K562 (cell line): Measurements from ENCODE around the gene ZDHHC14. TPM values are rescaled to one million over a fixed set of nuclear protein-coding genes. Genes with fewer than 3 reads are reported as not detected.

Source experiments
- ATAC-seq: fragments of 200-7000 bp; cut with Tn5 transposase; 3 replicates; pipeline ENCODE4 v1.9.1; 2020; ENCODE audit warnings: moderate library complexity
- BruUV-seq: library from RNA; stranded (reverse); fragments of 400-500 nt; replicated peaks from 2 replicates; lab custom pipeline; 2021; lab: Mats Ljungman, UMichigan
- CTCF ChIA-PET: fragments of 300-600 bp; formaldehyde crosslinking; extraction: SDS; loops from one replicate; lab custom pipeline; 2021; ENCODE audit warnings: low intra/inter-chr PET ratio; lab: Yijun Ruan, JAX
- POLR2A ChIA-PET: fragments of 300-600, 350-650 bp; sonication (Branson Sonifier 250); formaldehyde crosslinking; extraction: SDS; loops from one replicate; lab custom pipeline; 2021; ENCODE audit warnings: antibody characterized with exemption, inconsistent platforms; lab: Yijun Ruan, JAX
- DNase-seq, 4 experiments: peaks; one replicate each; pipeline versions ENCODE4 v3.0.0 to v3.0.0-alpha.2; 2011 to 2018; ENCODE audit warnings: low spot score in 3 of 4, mixed read lengths in 3 of 4; ENCODE audit errors: extremely low read depth in 1 of 4
- FAIRE-seq: peaks from 2 replicates; lab custom pipeline; 2011; peaks lifted over from hg19 to GRCh38; lab: Jason Lieb, UNC
- H2AFZ ChIP-seq: 2 replicates; pipeline ENCODE4 v1.6.0; 2011; ENCODE audit warnings: low read depth, low read length, control low read depth, inconsistent platforms
- H3K27ac ChIP-seq: fragments of 200-600 bp; 3 replicates; pipeline ENCODE4 v1.8.0; 2011; ENCODE audit warnings: low read depth, mild to moderate bottlenecking, control low read depth, inconsistent platforms, low read length, moderate library complexity, mixed read lengths; ENCODE audit errors: extremely low read depth
- H3K27me3 ChIP-seq, 2 experiments: fragments of 300-600 bp in 1 of 2; 2 replicates in 1 of 2; 3 replicates in 1 of 2; pipeline versions ENCODE4 v1.6.0 to v1.8.0; 2011; ENCODE audit warnings: inconsistent platforms in 2 of 2, low read length in 2 of 2, mild to moderate bottlenecking in 1 of 2, mixed read lengths in 1 of 2, moderate library complexity in 1 of 2; ENCODE audit not compliant: control insufficient read depth in 2 of 2, insufficient read depth in 2 of 2
- H3K36me3 ChIP-seq: fragments of 300-600 bp; 3 replicates; pipeline ENCODE4 v1.8.0; 2011; ENCODE audit warnings: mild to moderate bottlenecking, low read length, inconsistent platforms; ENCODE audit not compliant: control insufficient read depth, insufficient read depth
- H3K4me1 ChIP-seq, 2 experiments: fragments of 200-600 bp in 1 of 2; replicated peaks in 1 of 2; 2 replicates in 1 of 2; 3 replicates in 1 of 2; pipeline versions ENCODE4 v1.5.1 to v1.8.0; 2011; ENCODE audit warnings: inconsistent platforms in 2 of 2, low read length in 2 of 2, mild to moderate bottlenecking in 1 of 2, mixed read lengths in 1 of 2, moderate library complexity in 1 of 2; ENCODE audit not compliant: control insufficient read depth in 2 of 2, insufficient read depth in 2 of 2
- H3K4me2 ChIP-seq: 2 replicates; pipeline ENCODE4 v1.6.1; 2011; ENCODE audit warnings: low read length, control low read depth, inconsistent platforms, mixed read lengths; ENCODE audit not compliant: insufficient read depth
- H3K4me3 ChIP-seq: fragments of 200-600 bp; sonication (generic), shearing (Covaris generic); 2 replicates; pipeline ENCODE4 v1.5.1; 2016; ENCODE audit warnings: control low read depth, inconsistent platforms
- H3K79me2 ChIP-seq: fragments of 200-600 bp; 3 replicates; pipeline ENCODE4 v1.8.0; 2011; ENCODE audit warnings: low read length, inconsistent platforms; ENCODE audit not compliant: control insufficient read depth, insufficient read depth
- H3K9ac ChIP-seq, 2 experiments: 2 replicates each; pipeline versions ENCODE4 v1.6.0 to v1.6.1; 2011; ENCODE audit warnings: low read depth in 2 of 2, low read length in 2 of 2, control low read depth in 1 of 2, inconsistent platforms in 1 of 2, mild to moderate bottlenecking in 1 of 2, mixed read lengths in 1 of 2; ENCODE audit not compliant: insufficient read depth in 1 of 2
- H3K9me1 ChIP-seq: one replicate; pipeline ENCODE4 v1.6.0; 2011; ENCODE audit warnings: inconsistent platforms, mild to moderate bottlenecking, low read length, moderate library complexity; ENCODE audit not compliant: control insufficient read depth, insufficient read depth
- H3K9me3 ChIP-seq: replicated peaks from 2 replicates; pipeline ENCODE4 v1.5.1; 2011; ENCODE audit warnings: low read depth, low read length, inconsistent platforms; ENCODE audit not compliant: control insufficient read depth, insufficient read depth
- H4K20me1 ChIP-seq: replicated peaks from 2 replicates; pipeline ENCODE4 v1.6.1; 2011; ENCODE audit warnings: low read length, inconsistent platforms, mixed read lengths; ENCODE audit not compliant: control insufficient read depth, insufficient read depth
- KDM1A ChIP-seq, 2 experiments: fragments of 450-650 bp; IDR thresholded peaks; 2 replicates each; pipeline ENCODE4 v1.6.1; 2016; ENCODE audit warnings: mild to moderate bottlenecking in 2 of 2
- MAZ ChIP-seq, 2 experiments: fragments of 450-650 bp in 1 of 2; sonication (generic) in 1 of 2; formaldehyde crosslinking; IDR thresholded peaks in 1 of 2; conservative IDR thresholded peaks in 1 of 2; 2 replicates each; pipeline versions ENCODE4 v1.4.0 to v1.5.0; 2020; ENCODE audit warnings: mild to moderate bottlenecking in 1 of 2, missing genetic modification reagents in 1 of 2
- SPI1 ChIP-seq: IDR thresholded peaks from 2 replicates; pipeline ENCODE4 v1.6.1; 2011; ENCODE audit warnings: low read depth, low read length, control low read depth, borderline replicate concordance
- SRF ChIP-seq, 2 experiments: fragments of 250-450, 450-650 bp in 1 of 2; sonication (Bioruptor Pico) in 1 of 2; sonication (generic) in 1 of 2; formaldehyde crosslinking; IDR thresholded peaks; 2 replicates each; pipeline versions ENCODE4 v1.5.0 to v1.5.1; 2020 to 2022; ENCODE audit warnings: mild to moderate bottlenecking in 1 of 2, missing genetic modification reagents in 1 of 2
- SRSF7 ChIP-seq: fragments of 200-400 bp; formaldehyde crosslinking; optimal IDR thresholded peaks from 2 replicates; pipeline ENCODE3; 2017; ENCODE audit warnings: mild to moderate bottlenecking, low read depth, low read length
- ZBTB17 ChIP-seq: fragments of 450-650 bp; formaldehyde crosslinking; IDR thresholded peaks from 2 replicates; pipeline ENCODE4 v1.4.0; 2020; ENCODE audit warnings: mild to moderate bottlenecking
- ZC3H11A ChIP-seq: IDR thresholded peaks from 2 replicates; pipeline ENCODE4 v1.6.1; 2012; ENCODE audit warnings: low read depth, low read length, improper control_type of control experiment
- ZC3H4 ChIP-seq: sonication (generic); formaldehyde crosslinking; IDR thresholded peaks from 2 replicates; pipeline ENCODE4 v1.9.0; 2021; ENCODE audit warnings: missing genetic modification reagents, borderline replicate concordance
- ZNF766 ChIP-seq: fragments of 200-800 bp; sonication (Bioruptor generic); conservative IDR thresholded peaks from 2 replicates; pipeline ENCODE4 v1.6.1; 2016; ENCODE audit warnings: missing genetic modification characterization, missing compliant biosample characterization
- WGBS: fragments of 100-300 bp; shearing (Covaris generic); methylation state at CpG from one replicate; pipeline ENCODE4 v1.1.6; 2016; ENCODE audit warnings: low coverage, mixed read lengths; ENCODE audit not compliant: insufficient coverage; ENCODE audit errors: missing lambda C conversion rate; 5-methylcytosine and 5-hydroxymethylcytosine counted together
- in situ Hi-C: fragments of 300-500 bp; cut with MboI; formaldehyde crosslinking; loops from 4 replicates; pipeline ENCODE4 v1.15.0; 2018; ENCODE audit warnings: inconsistent platforms, mixed read lengths
- intact Hi-C: fragments of 100-400 bp; cut with micrococcal nuclease; formaldehyde crosslinking; loops from 2 replicates; pipeline ENCODE4 v1.14.2; 2022
- polyA plus RNA-seq, 8 experiments: library from polyadenylated mRNA; depleted of rRNA in 4 of 8; stranded (reverse) in 5 of 8; unstranded in 3 of 8; fragments of >200 nt; fragmentation: Nextera tagmentation in 2 of 8; fragmentation: Illumina TruSeq in 1 of 8; extraction: Ambion mirVana in 2 of 8; extraction: Trizol in 1 of 8; gene quantifications; 2 replicates each; pipeline versions ENCODE4 v1.2.1 to v1.2.3, GENCODE V29; 2011 to 2014; ENCODE audit warnings: inconsistent platforms in 1 of 8, missing spikeins in 1 of 8
- total RNA-seq, 7 experiments: library from RNA; depleted of rRNA in 6 of 7; stranded (reverse); fragments of >200 nt in 6 of 7; fragmentation: Illumina TruSeq in 2 of 7; extraction: Trizol in 2 of 7; gene quantifications; 2 replicates each; pipeline versions ENCODE4 v1.2.1 to v1.2.3, GENCODE V29; 2011 to 2021; ENCODE audit warnings: low replicate concordance in 1 of 7
- TF ChIP-seq, protein P1 (sequence below): sonication (generic); formaldehyde crosslinking; IDR thresholded peaks from 2 replicates; pipeline ENCODE4 v1.8.0; 2023; ENCODE audit warnings: missing genetic modification reagents, mild to moderate bottlenecking, borderline replicate concordance
- TF ChIP-seq, protein P2 (sequence below), 2 experiments: IDR thresholded peaks; 2 replicates each; pipeline ENCODE4 v1.6.1; 2011; ENCODE audit warnings: borderline replicate concordance in 1 of 2, control low read depth in 1 of 2, low read depth in 1 of 2, low read length in 1 of 2, mild to moderate bottlenecking in 1 of 2, mixed read lengths in 1 of 2, moderate library complexity in 1 of 2; ENCODE audit not compliant: insufficient read depth in 1 of 2, insufficient read length in 1 of 2, poor library complexity in 1 of 2, severe bottlenecking in 1 of 2; ENCODE audit errors: extremely low read depth in 1 of 2
- TF ChIP-seq, protein P3 (sequence below): fragments of 450-650 bp; formaldehyde crosslinking; IDR thresholded peaks from 2 replicates; pipeline ENCODE4 v1.4.0; 2020; ENCODE audit warnings: mild to moderate bottlenecking, moderate library complexity

ZDHHC14 gene
- total and polyA plus RNA-seq, 9 of the 15 experiments (the other 6 are each of a cell fraction or from before 2014, with no cell fraction given), result 0.92 to 23.1 (median 13.8) TPM

DNA sequence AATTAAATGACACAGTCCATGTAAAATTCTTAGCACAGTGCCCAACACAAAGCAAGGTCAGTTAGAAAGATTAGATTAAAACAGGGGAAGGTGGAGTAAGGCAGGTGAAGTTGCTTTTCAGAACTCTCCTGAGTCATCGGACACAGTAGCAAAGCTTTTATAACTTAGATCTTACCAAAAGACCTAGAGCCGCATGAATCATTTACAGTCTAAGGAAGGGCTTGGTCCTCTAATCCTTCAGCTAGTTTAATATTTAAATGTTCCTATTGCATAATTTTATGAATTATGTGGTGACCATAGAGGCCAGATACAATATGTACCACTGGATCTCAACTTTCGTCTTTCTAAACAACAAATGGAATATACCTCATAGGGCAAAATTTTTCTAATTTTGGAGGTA is 240.0 kb downstream of the ZDHHC14 start:
- no peaks in the 10 kb centered on the region for H4K20me1 ChIP-seq
- no peak overlapping the region for H3K4me2 ChIP-seq
- H3K79me2 ChIP-seq, result no peaks in the 10 kb centered on the region
- no peaks in the 10 kb centered on the region for H3K9me1 ChIP-seq
- no peak overlapping the region for H3K27ac ChIP-seq
- CTCF ChIA-PET, result no interaction called here
- no peak overlapping the region for H3K9ac ChIP-seq
- H3K27me3 ChIP-seq, result no peaks in the 10 kb centered on the region; a peak in 1 of 5 replicates
- H3K9me3 ChIP-seq, result no peaks in the 10 kb centered on the region
- whole genome bisulfite sequencing, result 79% methylated on average over 3 of the region's 3 CpGs
- in situ Hi-C loops, result no loop called here
- ATAC-seq, result no peak
- intact Hi-C loops, result no loop called here
- H3K36me3 ChIP-seq, result no peaks in the 10 kb centered on the region
- H3K4me1 ChIP-seq, result no peaks in the 10 kb centered on the region; a peak in 2 of 5 replicates
- POLR2A ChIA-PET, result interaction anchor here (0.6 kb wide), 1 partner anchor 60 kb away, joined by 4 read pairs; no protein-coding TSS in a partner anchor
- H3K4me3 ChIP-seq, result no peak overlapping the region
- no peak for FAIRE-seq
- H2AFZ ChIP-seq, result no peak overlapping the region
- BruUV-seq, result no TSS peak
- DNase-seq, result no peak
- TF ChIP-seq, protein P1, sequence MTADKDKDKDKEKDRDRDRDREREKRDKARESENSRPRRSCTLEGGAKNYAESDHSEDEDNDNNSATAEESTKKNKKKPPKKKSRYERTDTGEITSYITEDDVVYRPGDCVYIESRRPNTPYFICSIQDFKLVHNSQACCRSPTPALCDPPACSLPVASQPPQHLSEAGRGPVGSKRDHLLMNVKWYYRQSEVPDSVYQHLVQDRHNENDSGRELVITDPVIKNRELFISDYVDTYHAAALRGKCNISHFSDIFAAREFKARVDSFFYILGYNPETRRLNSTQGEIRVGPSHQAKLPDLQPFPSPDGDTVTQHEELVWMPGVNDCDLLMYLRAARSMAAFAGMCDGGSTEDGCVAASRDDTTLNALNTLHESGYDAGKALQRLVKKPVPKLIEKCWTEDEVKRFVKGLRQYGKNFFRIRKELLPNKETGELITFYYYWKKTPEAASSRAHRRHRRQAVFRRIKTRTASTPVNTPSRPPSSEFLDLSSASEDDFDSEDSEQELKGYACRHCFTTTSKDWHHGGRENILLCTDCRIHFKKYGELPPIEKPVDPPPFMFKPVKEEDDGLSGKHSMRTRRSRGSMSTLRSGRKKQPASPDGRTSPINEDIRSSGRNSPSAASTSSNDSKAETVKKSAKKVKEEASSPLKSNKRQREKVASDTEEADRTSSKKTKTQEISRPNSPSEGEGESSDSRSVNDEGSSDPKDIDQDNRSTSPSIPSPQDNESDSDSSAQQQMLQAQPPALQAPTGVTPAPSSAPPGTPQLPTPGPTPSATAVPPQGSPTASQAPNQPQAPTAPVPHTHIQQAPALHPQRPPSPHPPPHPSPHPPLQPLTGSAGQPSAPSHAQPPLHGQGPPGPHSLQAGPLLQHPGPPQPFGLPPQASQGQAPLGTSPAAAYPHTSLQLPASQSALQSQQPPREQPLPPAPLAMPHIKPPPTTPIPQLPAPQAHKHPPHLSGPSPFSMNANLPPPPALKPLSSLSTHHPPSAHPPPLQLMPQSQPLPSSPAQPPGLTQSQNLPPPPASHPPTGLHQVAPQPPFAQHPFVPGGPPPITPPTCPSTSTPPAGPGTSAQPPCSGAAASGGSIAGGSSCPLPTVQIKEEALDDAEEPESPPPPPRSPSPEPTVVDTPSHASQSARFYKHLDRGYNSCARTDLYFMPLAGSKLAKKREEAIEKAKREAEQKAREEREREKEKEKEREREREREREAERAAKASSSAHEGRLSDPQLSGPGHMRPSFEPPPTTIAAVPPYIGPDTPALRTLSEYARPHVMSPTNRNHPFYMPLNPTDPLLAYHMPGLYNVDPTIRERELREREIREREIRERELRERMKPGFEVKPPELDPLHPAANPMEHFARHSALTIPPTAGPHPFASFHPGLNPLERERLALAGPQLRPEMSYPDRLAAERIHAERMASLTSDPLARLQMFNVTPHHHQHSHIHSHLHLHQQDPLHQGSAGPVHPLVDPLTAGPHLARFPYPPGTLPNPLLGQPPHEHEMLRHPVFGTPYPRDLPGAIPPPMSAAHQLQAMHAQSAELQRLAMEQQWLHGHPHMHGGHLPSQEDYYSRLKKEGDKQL (CRISPR knock-in tag), result no peak
- no peak for TF ChIP-seq SPI1
- no peak for TF ChIP-seq SRF (CRISPR knock-in tag; IDR thresholded peaks at IDR 0.05)
- no peak for TF ChIP-seq ZNF766
- no peak for TF ChIP-seq ZC3H4 (CRISPR knock-in tag)
- TF ChIP-seq KDM1A (IDR thresholded peaks at IDR 0.05), result no peak
- TF ChIP-seq MAZ (CRISPR knock-in tag; conservative IDR thresholded peaks at IDR 0.05 in 1 of 2, IDR thresholded peaks at IDR 0.05 in 1 of 2), result no peak
- TF ChIP-seq ZBTB17 (CRISPR knock-in tag), result no peak
- TF ChIP-seq, protein P2, sequence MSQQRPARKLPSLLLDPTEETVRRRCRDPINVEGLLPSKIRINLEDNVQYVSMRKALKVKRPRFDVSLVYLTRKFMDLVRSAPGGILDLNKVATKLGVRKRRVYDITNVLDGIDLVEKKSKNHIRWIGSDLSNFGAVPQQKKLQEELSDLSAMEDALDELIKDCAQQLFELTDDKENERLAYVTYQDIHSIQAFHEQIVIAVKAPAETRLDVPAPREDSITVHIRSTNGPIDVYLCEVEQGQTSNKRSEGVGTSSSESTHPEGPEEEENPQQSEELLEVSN (IDR thresholded peaks at IDR 0.05; ENCODE audit: borderline replicate concordance in 1 of 2, extremely low read depth in 1 of 2, insufficient read depth in 1 of 2, insufficient read length in 1 of 2, low read depth in 1 of 2, low read length in 1 of 2, poor library complexity in 1 of 2, severe bottlenecking in 1 of 2), result no peak
- TF ChIP-seq, protein P3, sequence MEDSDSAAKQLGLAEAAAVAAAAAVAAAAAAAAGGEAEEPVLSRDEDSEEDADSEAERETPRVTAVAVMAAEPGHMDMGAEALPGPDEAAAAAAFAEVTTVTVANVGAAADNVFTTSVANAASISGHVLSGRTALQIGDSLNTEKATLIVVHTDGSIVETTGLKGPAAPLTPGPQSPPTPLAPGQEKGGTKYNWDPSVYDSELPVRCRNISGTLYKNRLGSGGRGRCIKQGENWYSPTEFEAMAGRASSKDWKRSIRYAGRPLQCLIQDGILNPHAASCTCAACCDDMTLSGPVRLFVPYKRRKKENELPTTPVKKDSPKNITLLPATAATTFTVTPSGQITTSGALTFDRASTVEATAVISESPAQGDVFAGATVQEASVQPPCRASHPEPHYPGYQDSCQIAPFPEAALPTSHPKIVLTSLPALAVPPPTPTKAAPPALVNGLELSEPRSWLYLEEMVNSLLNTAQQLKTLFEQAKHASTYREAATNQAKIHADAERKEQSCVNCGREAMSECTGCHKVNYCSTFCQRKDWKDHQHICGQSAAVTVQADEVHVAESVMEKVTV, result no peak
- no peak for TF ChIP-seq ZC3H11A
- TF ChIP-seq SRSF7, result no peak
